Tongue (tissue), 2 donors: ENCODE results near the gene MEGF9. TPM values are rescaled to one million over a fixed set of nuclear protein-coding genes. Genes with fewer than 3 reads are reported as not detected.

Experiments
- DNase-seq: peaks from one replicate; pipeline ENCODE4 v3.0.0-alpha.2; 2015
- total RNA-seq: library from RNA; depleted of rRNA; stranded (reverse); fragments of >200 nt; gene quantifications from one replicate; pipeline ENCODE4 v1.2.3, GENCODE V29; 2014

MEGF9 gene
- total RNA-seq, 1 donor from 2014 or later = 14.4 TPM

GRCh38 chr9:120730654-120731514 is 16.6 kb upstream of the MEGF9 start:
- no peak for DNase-seq

- no peak for DNase-seq
Measured at GRCh38 chr9:120729791-120730241, 15.5 kb upstream of the MEGF9 start.

GRCh38 chr9:120726484-120726883 is 12.2 kb upstream of the MEGF9 start:
- no peak for DNase-seq

- DNase-seq = no peak
Measured at GRCh38 chr9:120725907-120726306, 11.6 kb upstream of the MEGF9 start.

GRCh38 chr9:120724757-120725400 is 10.6 kb upstream of the MEGF9 start:
- no peak for DNase-seq

GRCh38 chr9:120723565-120723964 is 9.3 kb upstream of the MEGF9 start:
- DNase-seq = peak; percentile 27

GRCh38 chr9:120720404-120720803 is 6.1 kb upstream of the MEGF9 start:
- no peak for DNase-seq

- no peak for DNase-seq
Measured at GRCh38 chr9:120718316-120718715, 4.0 kb upstream of the MEGF9 start.

- no peak for DNase-seq
Measured at GRCh38 chr9:120717176-120717575, 2.9 kb upstream of the MEGF9 start.

GRCh38 chr9:120716483-120716882 is 2.2 kb upstream of the MEGF9 start:
- no peak for DNase-seq

- peak; percentile 59 for DNase-seq
Measured at GRCh38 chr9:120715389-120715924, 1.2 kb upstream of the MEGF9 start.

- peak; percentile 31 for DNase-seq
Measured at GRCh38 chr9:120714846-120715388, 647 bp upstream of the MEGF9 start.

GRCh38 chr9:120713257-120714087 is 798 bp downstream of the MEGF9 start:
- DNase-seq = no peak

GRCh38 chr9:120712539-120713031 is 1.7 kb downstream of the MEGF9 start:
- DNase-seq = no peak

GRCh38 chr9:120711841-120712538 is 2.3 kb downstream of the MEGF9 start:
- no peak for DNase-seq

- DNase-seq = no peak
Measured at GRCh38 chr9:120711354-120711753, 2.9 kb downstream of the MEGF9 start.

GRCh38 chr9:120710110-120710981 is 3.9 kb downstream of the MEGF9 start:
- DNase-seq = no peak

GRCh38 chr9:120708526-120709224 is 5.6 kb downstream of the MEGF9 start:
- DNase-seq = no peak

GRCh38 chr9:120707170-120707569 is 7.1 kb downstream of the MEGF9 start:
- no peak for DNase-seq

GRCh38 chr9:120705174-120705573 is 9.1 kb downstream of the MEGF9 start:
- no peak for DNase-seq
